Motor neuron (in vitro differentiated cells): ENCODE measurements around the gene WDR7. TPM values are rescaled to one million over a fixed set of nuclear protein-coding genes. Genes with fewer than 3 reads are reported as not detected.

Experiments used
- ATAC-seq, 8 experiments: fragments of 200-7000 bp; cut with Tn5 transposase; replicated peaks in 6 of 8; 2 replicates each; pipeline ENCODE4 v1.8.0; 2021; ENCODE audit warnings: mild to moderate bottlenecking in 8 of 8, moderate library complexity in 8 of 8
- H3K27ac ChIP-seq, 2 donors: fragments of 250-450 bp; sonication (Bioruptor Pico); 2 replicates each; pipeline ENCODE4 v1.9.0; 2021; ENCODE audit warnings: antibody characterized with exemption in 2 of 2, mild to moderate bottlenecking in 2 of 2, moderate library complexity in 1 of 2
- H3K4me1 ChIP-seq, 2 donors: fragments of 250-450 bp; sonication (Bioruptor Pico); replicated peaks in 1 of 2; 2 replicates each; pipeline ENCODE4 v1.6.1; 2021; ENCODE audit warnings: antibody characterized with exemption in 2 of 2, mild to moderate bottlenecking in 2 of 2, moderate library complexity in 1 of 2
- H3K4me3 ChIP-seq, 5 donors: fragments of 250-450 bp; sonication (Bioruptor Pico); 2 replicates each; pipeline ENCODE4 v1.9.0; 2021; ENCODE audit warnings: antibody characterized with exemption in 5 of 5, mild to moderate bottlenecking in 5 of 5, moderate library complexity in 4 of 5
- WGBS, 10 experiments: fragments of 450-650 bp; shearing (Covaris generic); methylation state at CpG; one replicate each; pipeline ENCODE4 v1.0.0; 2022; 5-methylcytosine and 5-hydroxymethylcytosine counted together
- in situ Hi-C, 9 experiments: fragments of 400-800 bp; cut with MboI; loops; one replicate each; pipeline ENCODE4 v1.15.0; 2021; ENCODE audit warnings: low sequenced_read_pairs in 9 of 9, low pct_unique_long_range_greater_than_20kb in 2 of 9; ENCODE audit not compliant: unreplicated experiment in 9 of 9
- total RNA-seq, 8 experiments: library from RNA; unstranded; fragments of 300-600 nt; gene quantifications; 2 replicates each; pipeline versions ENCODE4 v1.2.3 to v1.2.4, GENCODE V29; 2022

The WDR7 gene
- total RNA-seq, 8 experiments from 2014 or later, result 12.2 to 24.5 (median 19.2) TPM

- ATAC-seq, result no peak
- WGBS, 10 experiments, result 90 to 100% (median 98%) methylated on average over 1 to 4 of the region's 4 CpGs
- Histone ChIP-seq H3K4me3 (no peak overlapping the region), H3K4me1 (no peaks in the 10 kb centered on the region), H3K27ac (no peak overlapping the region)
- in situ Hi-C loops, result no loop called here
Measured at GRCh38 chr18:56843241-56843640, 192.1 kb downstream of the WDR7 start.

- in situ Hi-C loops, result no loop called here
- Histone ChIP-seq H3K4me1 (no peaks in the 10 kb centered on the region), H3K27ac (no peak overlapping the region), H3K4me3 (no peak overlapping the region)
- ATAC-seq, result no peak
- 88 to 100% (median 100%) methylated on average over 1 of the region's 1 CpG; no CpG with 5 or more reads in 3 of the 10 experiments for WGBS, 10 experiments
Measured at GRCh38 chr18:56844556-56844955, 193.4 kb downstream of the WDR7 start.

DNA sequence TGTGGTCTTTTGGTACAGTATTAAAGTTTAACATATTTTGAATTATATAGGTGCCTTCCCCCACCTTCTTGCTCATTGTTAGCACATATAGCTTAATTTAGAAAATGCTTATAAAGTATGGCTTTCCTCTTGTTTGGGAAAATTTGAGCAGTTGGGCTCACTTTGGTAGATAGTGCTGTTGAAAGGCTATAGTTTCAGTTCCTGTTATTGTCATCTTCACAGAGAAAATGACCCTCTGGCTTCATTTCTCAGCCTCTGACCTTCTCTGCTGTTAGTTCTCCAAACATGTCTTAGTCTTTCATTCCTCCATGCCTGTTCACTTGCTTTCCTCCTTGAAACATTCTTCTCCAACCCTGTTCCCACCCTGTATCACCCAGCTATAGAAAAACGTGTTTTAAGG is 200.6 kb downstream of the WDR7 start:
- Histone ChIP-seq H3K27ac (no peak overlapping the region), H3K4me1 (no peaks in the 10 kb centered on the region), H3K4me3 (no peak overlapping the region)
- no peak for ATAC-seq
- WGBS, 10 experiments, result 0 to 55% (median 14%) methylated on average over 1 of the region's 1 CpG; no CpG with 5 or more reads in 1 of the 10 experiments
- in situ Hi-C loops, result no loop called here

GRCh38 chr18:56853961-56854360 is 202.8 kb downstream of the WDR7 start:
- ATAC-seq, result no peak
- Histone ChIP-seq H3K27ac (no peak overlapping the region), H3K4me3 (no peak overlapping the region), H3K4me1 (no peaks in the 10 kb centered on the region)
- 60 to 82% (median 76%) methylated on average over 1 to 5 of the region's 5 CpGs; no CpG with 5 or more reads in 2 of the 10 experiments for WGBS, 10 experiments
- in situ Hi-C loops, result no loop called here

DNA sequence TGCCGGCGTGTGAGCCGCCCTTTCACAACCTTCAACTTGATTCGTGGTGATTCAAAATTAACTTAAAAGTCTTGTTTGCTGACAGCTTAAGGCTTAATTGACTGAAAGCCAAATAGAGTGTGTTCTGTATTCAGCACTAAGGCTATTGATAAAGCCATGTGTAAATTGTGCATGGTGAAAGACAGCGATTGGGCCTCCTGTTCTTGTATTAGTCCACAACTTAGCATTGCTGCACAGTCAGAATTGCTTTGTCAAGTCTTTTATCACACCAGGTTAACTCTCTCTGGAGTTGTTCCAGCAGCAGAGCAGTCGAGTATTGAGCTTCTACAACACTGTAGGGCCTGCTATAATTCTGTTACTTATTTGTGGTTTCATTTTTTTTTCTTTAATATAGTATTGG is 210.1 kb downstream of the WDR7 start:
- 15 to 81% (median 29%) methylated on average over 4 to 6 of the region's 6 CpGs; no CpG with 5 or more reads in 1 of the 10 experiments for WGBS, 10 experiments
- ATAC-seq, result peak in 5 of 8 experiments; percentile 58 to 66 (median 63)
- Histone ChIP-seq H3K4me1 (peaks cover 0 to 30% of the 10 kb centered on the region in 2 donors), H3K27ac (no peak overlapping the region), H3K4me3 (no peak overlapping the region)
- in situ Hi-C loops, result loop anchor here in 1 of 9 experiments (10.0 kb wide), 1 partner anchor 574 kb away; the partner anchor contains the start of gene ONECUT2

- H3K4me3 ChIP-seq, result no peak overlapping the region
- H3K4me1 ChIP-seq, result peaks cover 13 to 27% of the 10 kb centered on the region in 2 donors
- peak in 5 of 8 experiments; percentile 31 to 71 (median 71) for ATAC-seq
- 0 to 100% (median 49%) methylated on average over 1 to 2 of the region's 2 CpGs for WGBS, 10 experiments
- in situ Hi-C loops, result loop anchor here in 1 of 9 experiments (10.0 kb wide), 1 partner anchor 566 kb away; the partner anchor contains the start of gene ONECUT2
- no peak overlapping the region for H3K27ac ChIP-seq
Measured at GRCh38 chr18:56869189-56869777, 218.1 kb downstream of the WDR7 start.

- no peak overlapping the region for H3K4me3 ChIP-seq
- no peak overlapping the region for H3K27ac ChIP-seq
- in situ Hi-C loops, result no loop called here
- H3K4me1 ChIP-seq, result peaks cover 14 to 30% of the 10 kb centered on the region in 2 donors
- 50 to 100% (median 95%) methylated on average over 1 to 2 of the region's 2 CpGs for WGBS, 10 experiments
- no peak for ATAC-seq
Measured at GRCh38 chr18:56870982-56871381, 219.8 kb downstream of the WDR7 start.

GRCh38 chr18:56872140-56872539 is 221.0 kb downstream of the WDR7 start:
- 85 to 100% (median 89%) methylated on average over 1 of the region's 1 CpG; no CpG with 5 or more reads in 4 of the 10 experiments for WGBS, 10 experiments
- no peak overlapping the region for H3K27ac ChIP-seq
- ATAC-seq, result no peak
- peaks cover 14 to 30% of the 10 kb centered on the region in 2 donors for H3K4me1 ChIP-seq
- H3K4me3 ChIP-seq, result no peak overlapping the region
- in situ Hi-C loops, result no loop called here

DNA sequence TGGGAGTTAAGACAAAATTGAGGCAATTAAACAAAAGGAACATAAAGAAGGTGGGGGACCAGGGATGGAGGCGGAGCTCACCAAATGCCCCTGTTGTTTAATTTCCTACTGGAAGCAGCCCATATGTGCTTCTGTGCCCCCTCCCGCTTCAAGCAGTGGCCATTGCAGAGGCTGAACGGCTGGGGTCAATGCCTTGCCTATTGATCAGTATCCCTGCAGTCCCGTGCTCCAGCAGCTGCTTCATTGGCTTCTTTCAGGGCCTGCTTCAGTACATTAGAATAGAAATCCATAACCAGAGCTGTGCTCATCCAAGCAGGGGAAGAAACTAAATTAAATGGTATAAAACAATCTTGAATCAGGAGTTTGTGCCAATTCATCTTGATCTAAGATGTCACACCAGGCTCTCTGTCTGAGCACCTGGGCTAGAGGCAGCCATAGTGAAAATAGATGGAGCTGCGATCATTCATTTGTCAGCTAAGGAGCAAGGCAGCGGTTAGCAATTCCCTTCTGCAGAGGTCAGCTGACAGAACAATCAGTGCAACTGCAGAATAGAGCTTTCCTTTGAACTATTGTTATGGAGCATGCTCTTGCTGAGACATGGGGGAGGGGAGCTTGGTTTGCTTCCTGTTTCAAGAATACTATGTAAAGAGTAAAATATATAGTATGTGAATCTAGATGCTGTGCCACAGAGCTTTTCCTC is 222.4 kb downstream of the WDR7 start:
- Histone ChIP-seq H3K4me3 (peak overlapping the region in 4 of 5 donors; percentile 1 to 20 (median 18)), H3K4me1 (peaks cover 14 to 30% of the 10 kb centered on the region in 2 donors), H3K27ac (peak overlapping the region; percentile 28 to 68)
- WGBS, 10 experiments, result 0 to 100% (median 4%) methylated on average over 1 to 4 of the region's 6 CpGs; no CpG with 5 or more reads in 1 of the 10 experiments
- in situ Hi-C loops, result no loop called here
- ATAC-seq, result peak in 5 of 8 experiments; percentile 96 to 98 (median 97)

- in situ Hi-C loops, result no loop called here
Measured at GRCh38 chr18:56878711-56879110, 227.6 kb downstream of the WDR7 start.

GRCh38 chr18:56884511-56884910 is 233.4 kb downstream of the WDR7 start:
- WGBS, 10 experiments, result 83 to 100% (median 100%) methylated on average over 1 of the region's 1 CpG; no CpG with 5 or more reads in 7 of the 10 experiments
- Histone ChIP-seq H3K4me3 (no peak overlapping the region), H3K27ac (no peak overlapping the region), H3K4me1 (peaks cover 0 to 6% of the 10 kb centered on the region in 2 donors)
- ATAC-seq, result no peak
- in situ Hi-C loops, result no loop called here

More at GRCh38 chr18:56878711-56879110, 227.6 kb downstream of the WDR7 start:
- H3K27ac ChIP-seq, result no peak overlapping the region
- no peak overlapping the region for H3K4me3 ChIP-seq
- WGBS, 10 experiments, result 93 to 100% (median 99%) methylated on average over 1 to 4 of the region's 4 CpGs
- no peak for ATAC-seq
- peaks cover 5 to 12% of the 10 kb centered on the region in 2 donors for H3K4me1 ChIP-seq

DNA sequence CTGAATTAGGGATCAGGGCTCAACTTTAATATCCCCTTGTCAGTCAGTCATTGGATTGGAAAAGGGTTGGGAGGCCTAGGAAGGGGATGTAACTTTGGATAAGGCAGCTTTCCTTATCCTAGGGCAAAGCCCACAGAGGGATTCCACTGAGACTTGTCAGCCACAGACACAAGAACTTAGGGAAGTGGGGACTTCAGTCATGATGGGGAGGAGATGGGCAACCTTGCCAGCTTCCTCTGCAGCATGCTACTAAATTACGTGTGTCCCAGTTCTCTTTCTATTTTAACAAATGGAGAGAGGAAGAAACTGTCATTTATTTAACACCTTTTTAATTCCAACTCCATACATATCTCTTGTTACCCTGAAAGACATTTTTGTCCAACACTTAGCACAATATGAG is 237.8 kb downstream of the WDR7 start:
- ATAC-seq, result no peak
- in situ Hi-C loops, result no loop called here
- H3K27ac ChIP-seq, result no peak overlapping the region
- WGBS, 10 experiments, result 57 to 100% (median 86%) methylated on average over 1 of the region's 1 CpG; no CpG with 5 or more reads in 5 of the 10 experiments
- peaks cover 0 to 6% of the 10 kb centered on the region in 2 donors for H3K4me1 ChIP-seq
- H3K4me3 ChIP-seq, result no peak overlapping the region

DNA sequence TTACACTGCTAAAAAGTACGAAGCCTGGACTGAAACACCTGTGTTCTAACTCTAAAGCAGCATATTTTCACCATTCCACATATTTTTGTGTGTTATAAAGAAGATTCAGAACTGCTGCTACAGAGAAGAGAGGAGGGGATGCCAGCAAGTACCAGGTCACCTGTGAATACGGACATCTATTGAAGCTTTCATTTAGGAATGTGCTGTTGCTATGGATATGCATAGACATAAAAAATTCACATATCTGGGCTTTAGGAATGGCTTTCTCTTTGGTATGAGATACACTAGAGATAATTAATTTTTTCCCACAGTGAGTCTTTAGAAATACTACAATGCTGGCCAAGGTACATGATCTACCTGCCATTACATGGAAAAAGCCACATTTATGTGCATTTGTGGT is 238.5 kb downstream of the WDR7 start:
- in situ Hi-C loops, result no loop called here
- Histone ChIP-seq H3K4me1 (peaks cover 0 to 6% of the 10 kb centered on the region in 2 donors), H3K27ac (no peak overlapping the region), H3K4me3 (no peak overlapping the region)
- no peak for ATAC-seq
- whole genome bisulfite sequencing, 10 experiments, result 79 to 100% (median 95%) methylated on average over 1 to 2 of the region's 2 CpGs
